ENCODE data around the gene SLC37A1.

SLC37A1 gene

DNA sequence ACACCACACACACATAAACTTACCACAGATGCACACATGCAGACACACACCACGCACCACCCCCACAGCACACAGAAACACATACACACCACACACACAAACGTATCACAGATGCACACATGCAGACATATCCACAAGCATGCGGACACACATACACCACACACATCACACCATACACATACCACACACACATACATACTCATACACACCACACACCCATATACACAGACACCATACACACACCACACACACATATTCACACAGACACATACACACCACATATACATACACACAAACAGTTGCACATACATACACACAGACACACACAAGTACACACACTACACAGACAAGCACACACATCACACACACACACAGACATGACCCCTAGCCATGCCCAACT lies 102.3 kb downstream of the SLC37A1 start:
- Histone ChIP-seq H3K4me3 (ENCODE audit: low read depth, low read length) (no peak overlapping the region), H3K36me3 (replicated peaks) (no peaks in the 10 kb centered on the region), H3K27me3 (replicated peaks) (peaks cover 6% of the 10 kb centered on the region), H3K27ac (no peak overlapping the region)
- TF ChIP-seq, protein P1, sequence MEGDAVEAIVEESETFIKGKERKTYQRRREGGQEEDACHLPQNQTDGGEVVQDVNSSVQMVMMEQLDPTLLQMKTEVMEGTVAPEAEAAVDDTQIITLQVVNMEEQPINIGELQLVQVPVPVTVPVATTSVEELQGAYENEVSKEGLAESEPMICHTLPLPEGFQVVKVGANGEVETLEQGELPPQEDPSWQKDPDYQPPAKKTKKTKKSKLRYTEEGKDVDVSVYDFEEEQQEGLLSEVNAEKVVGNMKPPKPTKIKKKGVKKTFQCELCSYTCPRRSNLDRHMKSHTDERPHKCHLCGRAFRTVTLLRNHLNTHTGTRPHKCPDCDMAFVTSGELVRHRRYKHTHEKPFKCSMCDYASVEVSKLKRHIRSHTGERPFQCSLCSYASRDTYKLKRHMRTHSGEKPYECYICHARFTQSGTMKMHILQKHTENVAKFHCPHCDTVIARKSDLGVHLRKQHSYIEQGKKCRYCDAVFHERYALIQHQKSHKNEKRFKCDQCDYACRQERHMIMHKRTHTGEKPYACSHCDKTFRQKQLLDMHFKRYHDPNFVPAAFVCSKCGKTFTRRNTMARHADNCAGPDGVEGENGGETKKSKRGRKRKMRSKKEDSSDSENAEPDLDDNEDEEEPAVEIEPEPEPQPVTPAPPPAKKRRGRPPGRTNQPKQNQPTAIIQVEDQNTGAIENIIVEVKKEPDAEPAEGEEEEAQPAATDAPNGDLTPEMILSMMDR (IDR thresholded peaks at IDR 0.05; ENCODE audit: low read depth, low read length, missing control alignments) = no peak
- in situ Hi-C loops (cut with HindIII; ENCODE audit: low pct_ligation_motif_present, low sequenced_read_pairs) = no loop called here
- no peak for DNase-seq

DNA sequence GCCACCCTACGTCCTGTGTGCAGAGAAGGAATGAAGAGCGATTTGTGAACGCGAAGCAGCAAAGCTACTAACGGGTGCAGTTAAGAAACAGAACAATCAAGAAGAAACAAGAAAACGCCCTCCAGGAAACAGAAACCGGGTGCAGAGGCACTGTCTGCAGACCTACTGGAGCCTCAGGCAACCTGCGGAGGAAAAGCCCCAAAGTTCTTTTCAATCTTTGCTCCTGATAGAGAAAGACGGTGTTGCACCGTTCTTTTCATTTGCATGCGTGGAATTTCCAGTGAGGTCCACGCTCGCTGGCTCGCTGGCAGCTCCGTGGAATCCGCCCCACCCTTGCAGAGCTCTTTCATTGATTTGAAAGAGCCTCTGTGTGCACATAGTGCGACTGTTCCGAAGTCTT lies 102.8 kb downstream of the SLC37A1 start:
- no peak for DNase-seq
- Histone ChIP-seq H3K4me3 (ENCODE audit: low read depth, low read length) (no peak overlapping the region), H3K27me3 (replicated peaks) (peaks cover 6% of the 10 kb centered on the region), H3K36me3 (replicated peaks) (no peaks in the 10 kb centered on the region), H3K27ac (no peak overlapping the region)
- TF ChIP-seq, protein P1 (IDR thresholded peaks at IDR 0.05; ENCODE audit: low read depth, low read length, missing control alignments) = no peak
- in situ Hi-C loops (cut with HindIII; ENCODE audit: low pct_ligation_motif_present, low sequenced_read_pairs) = no loop called here

DNA sequence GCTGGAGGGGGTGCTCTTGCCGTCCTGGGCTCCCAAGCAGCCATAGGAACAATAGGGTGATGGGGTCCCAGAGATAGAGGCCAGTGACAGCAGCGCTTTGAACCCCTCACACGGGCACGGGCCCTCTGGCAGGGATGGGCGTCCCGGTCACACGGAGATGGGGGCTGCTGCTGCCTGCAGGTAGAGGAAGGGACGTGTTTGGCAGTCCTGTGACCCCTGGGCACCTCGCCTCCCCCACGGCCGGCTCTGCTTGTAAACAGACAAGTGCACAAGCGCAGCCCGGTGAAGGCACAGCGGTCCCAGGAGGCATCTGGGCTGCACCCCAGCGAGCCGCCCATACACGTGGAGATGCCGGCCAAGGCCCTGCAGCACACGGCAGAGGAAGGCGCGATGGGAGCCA lies 103.3 kb downstream of the SLC37A1 start:
- Histone ChIP-seq H3K36me3 (replicated peaks) (no peaks in the 10 kb centered on the region), H3K4me3 (ENCODE audit: low read depth, low read length) (no peak overlapping the region), H3K27ac (no peak overlapping the region), H3K27me3 (replicated peaks) (peaks cover 6% of the 10 kb centered on the region)
- no peak for DNase-seq
- TF ChIP-seq, protein P1 (IDR thresholded peaks at IDR 0.05; ENCODE audit: low read depth, low read length, missing control alignments) = no peak
- in situ Hi-C loops (cut with HindIII; ENCODE audit: low pct_ligation_motif_present, low sequenced_read_pairs) = no loop called here

DNA sequence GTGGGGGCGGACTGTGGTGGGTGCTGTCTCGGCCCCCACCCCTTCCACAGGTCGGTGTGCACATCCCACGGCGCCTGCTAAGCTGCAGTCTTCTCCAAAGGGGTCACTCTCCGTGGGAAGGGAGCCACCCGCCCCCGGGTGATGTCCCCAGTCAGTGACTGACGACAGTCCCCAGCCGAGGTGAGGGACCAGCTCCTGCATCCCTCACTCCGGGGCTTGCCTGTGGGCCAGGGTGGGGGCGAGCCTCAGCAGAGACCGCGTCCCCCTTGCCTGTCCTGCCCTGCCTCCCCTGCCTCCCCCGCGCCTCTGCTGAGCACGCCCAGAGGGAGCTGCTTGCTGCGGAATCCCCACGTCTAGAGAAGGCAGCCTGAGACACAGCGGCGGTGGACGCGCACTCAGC lies 103.8 kb downstream of the SLC37A1 start:
- Histone ChIP-seq H3K4me3 (ENCODE audit: low read depth, low read length) (no peak overlapping the region), H3K36me3 (replicated peaks) (no peaks in the 10 kb centered on the region), H3K27me3 (replicated peaks) (peaks cover 6% of the 10 kb centered on the region), H3K27ac (no peak overlapping the region)
- DNase-seq = no peak
- TF ChIP-seq, protein P1 (IDR thresholded peaks at IDR 0.05; ENCODE audit: low read depth, low read length, missing control alignments) = no peak
- in situ Hi-C loops (cut with HindIII; ENCODE audit: low pct_ligation_motif_present, low sequenced_read_pairs) = no loop called here

DNA sequence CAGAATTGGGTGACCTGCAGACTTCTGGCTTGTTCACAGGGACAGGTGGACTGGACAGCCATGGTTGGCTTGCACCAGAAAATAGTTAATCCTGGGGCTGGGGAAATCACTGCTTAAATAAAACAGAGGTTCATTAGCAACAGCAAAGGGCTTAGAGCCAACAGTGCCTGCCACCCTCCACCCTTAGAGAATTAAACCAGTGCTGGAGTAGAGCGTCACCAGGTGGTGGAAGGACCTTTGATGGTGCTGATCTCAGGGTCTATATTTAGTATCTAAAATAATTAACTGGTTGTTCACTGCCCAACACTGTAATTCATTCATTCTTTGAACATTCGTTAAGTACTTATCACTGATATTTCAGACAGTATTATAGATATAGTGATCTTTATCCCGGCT lies 105.1 kb downstream of the SLC37A1 start:
- no peak overlapping the region for H3K4me3 ChIP-seq (ENCODE audit: low read depth, low read length)
- no peak for DNase-seq
- in situ Hi-C loops (cut with HindIII; ENCODE audit: low pct_ligation_motif_present, low sequenced_read_pairs) = no loop called here
- H3K27me3 ChIP-seq (replicated peaks) = peaks cover 6% of the 10 kb centered on the region
- H3K36me3 ChIP-seq (replicated peaks) = no peaks in the 10 kb centered on the region
- H3K27ac ChIP-seq = no peak overlapping the region
- TF ChIP-seq, protein P1 (IDR thresholded peaks at IDR 0.05; ENCODE audit: low read depth, low read length, missing control alignments) = no peak

DNA sequence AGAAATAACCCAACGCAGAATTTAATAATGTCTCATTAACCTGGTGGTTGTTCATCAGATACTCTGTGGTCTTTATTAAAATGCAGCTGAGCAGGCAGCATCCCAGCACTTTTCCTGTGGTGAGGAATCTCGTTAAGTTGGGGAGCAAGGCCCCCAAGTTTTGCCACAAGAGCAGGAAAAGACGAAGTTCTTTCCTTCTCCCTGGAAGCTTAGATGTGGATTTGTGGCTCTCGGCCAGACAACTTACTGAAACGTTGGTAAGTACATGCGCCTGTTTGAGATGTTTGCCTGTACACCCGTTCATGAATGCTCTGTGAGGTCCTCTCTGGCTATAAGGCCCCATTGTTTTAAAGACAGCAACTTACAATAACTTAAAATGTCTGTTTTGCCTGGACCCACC lies 105.5 kb downstream of the SLC37A1 start:
- DNase-seq = no peak
- in situ Hi-C loops (cut with HindIII; ENCODE audit: low pct_ligation_motif_present, low sequenced_read_pairs) = no loop called here
- TF ChIP-seq, protein P1 (IDR thresholded peaks at IDR 0.05; ENCODE audit: low read depth, low read length, missing control alignments) = no peak
- Histone ChIP-seq H3K36me3 (replicated peaks) (no peaks in the 10 kb centered on the region), H3K4me3 (ENCODE audit: low read depth, low read length) (no peak overlapping the region), H3K27me3 (replicated peaks) (peaks cover 6% of the 10 kb centered on the region), H3K27ac (no peak overlapping the region)

Data from brain microvascular endothelial cell (primary cell).